ENCODE measurements around the gene CWF19L2. TPM values are rescaled to one million over a fixed set of nuclear protein-coding genes. Genes with fewer than 3 reads are reported as not detected.
"Not testable (repeated sequence)": the region's sequence is repeated elsewhere in the genome, so short reads cannot be mapped to it uniquely, and the experiment has no call there.

CWF19L2 gene
- 10.8 and 17.7 TPM in 2 replicates for total RNA-seq (2014; rRNA removed; shearing (Covaris generic))

GRCh38 chr11:107457558-107458271 is at the start of gene CWF19L2:
Gene CWF19L2 (minus strand): TSS chr11:107457825. CDS start chr11:107457816, 9 bp downstream.
- in situ Hi-C loops (cut with HindIII; ENCODE audit: low sequenced_read_pairs), result no loop called here
- DNase-seq (ENCODE audit: low spot score), result peak; percentile 96

- in situ Hi-C loops (cut with HindIII; ENCODE audit: low sequenced_read_pairs), result no loop called here
- peak; percentile 13 for DNase-seq (ENCODE audit: low spot score)
Measured at GRCh38 chr11:107505647-107506225, 48.1 kb upstream of the CWF19L2 start.

GRCh38 chr11:107504981-107505380 is 47.4 kb upstream of the CWF19L2 start:
- in situ Hi-C loops (cut with HindIII; ENCODE audit: low sequenced_read_pairs), result no loop called here
- DNase-seq (ENCODE audit: low spot score), result peak; percentile 35

GRCh38 chr11:107501713-107502112 is 44.1 kb upstream of the CWF19L2 start:
- no peak for DNase-seq (ENCODE audit: low spot score)
- in situ Hi-C loops (cut with HindIII; ENCODE audit: low sequenced_read_pairs), result no loop called here

GRCh38 chr11:107497371-107497770 is 39.7 kb upstream of the CWF19L2 start:
- in situ Hi-C loops (cut with HindIII; ENCODE audit: low sequenced_read_pairs); DNase-seq (ENCODE audit: low spot score): not testable (repeated sequence)

GRCh38 chr11:107496011-107496410 is 38.4 kb upstream of the CWF19L2 start:
- DNase-seq (ENCODE audit: low spot score), result no peak

GRCh38 chr11:107494055-107494454 is 36.4 kb upstream of the CWF19L2 start:
- no peak for DNase-seq (ENCODE audit: low spot score)
- in situ Hi-C loops (cut with HindIII; ENCODE audit: low sequenced_read_pairs), result no loop called here

More at GRCh38 chr11:107496011-107496410, 38.4 kb upstream of the CWF19L2 start:
- in situ Hi-C loops (cut with HindIII; ENCODE audit: low sequenced_read_pairs), result no loop called here

GRCh38 chr11:107493117-107493516 is 35.5 kb upstream of the CWF19L2 start:
- in situ Hi-C loops (cut with HindIII; ENCODE audit: low sequenced_read_pairs), result no loop called here
- DNase-seq (ENCODE audit: low spot score), result no peak

GRCh38 chr11:107490836-107491235 is 33.2 kb upstream of the CWF19L2 start:
- no peak for DNase-seq (ENCODE audit: low spot score)
- in situ Hi-C loops (cut with HindIII; ENCODE audit: low sequenced_read_pairs), result no loop called here

- in situ Hi-C loops (cut with HindIII; ENCODE audit: low sequenced_read_pairs), result no loop called here
- DNase-seq (ENCODE audit: low spot score), result no peak
Measured at GRCh38 chr11:107482234-107482633, 24.6 kb upstream of the CWF19L2 start.

GRCh38 chr11:107478922-107479321 is 21.3 kb upstream of the CWF19L2 start:
- in situ Hi-C loops (cut with HindIII; ENCODE audit: low sequenced_read_pairs), result no loop called here

GRCh38 chr11:107477820-107478219 is 20.2 kb upstream of the CWF19L2 start:
- no peak for DNase-seq (ENCODE audit: low spot score)
- in situ Hi-C loops (cut with HindIII; ENCODE audit: low sequenced_read_pairs), result no loop called here

More at GRCh38 chr11:107478922-107479321, 21.3 kb upstream of the CWF19L2 start:
- no peak for DNase-seq (ENCODE audit: low spot score)

GRCh38 chr11:107473792-107474191 is 16.2 kb upstream of the CWF19L2 start:
- in situ Hi-C loops (cut with HindIII; ENCODE audit: low sequenced_read_pairs), result no loop called here

GRCh38 chr11:107472966-107473365 is 15.3 kb upstream of the CWF19L2 start:
- in situ Hi-C loops (cut with HindIII; ENCODE audit: low sequenced_read_pairs), result no loop called here
- DNase-seq (ENCODE audit: low spot score), result no peak

More at GRCh38 chr11:107473792-107474191, 16.2 kb upstream of the CWF19L2 start:
- DNase-seq (ENCODE audit: low spot score), result no peak

GRCh38 chr11:107468596-107468995 is 11.0 kb upstream of the CWF19L2 start:
- in situ Hi-C loops (cut with HindIII; ENCODE audit: low sequenced_read_pairs), result no loop called here
- DNase-seq (ENCODE audit: low spot score), result no peak

- in situ Hi-C loops (cut with HindIII; ENCODE audit: low sequenced_read_pairs), result no loop called here
- DNase-seq (ENCODE audit: low spot score), result no peak
Measured at GRCh38 chr11:107467696-107468095, 10.1 kb upstream of the CWF19L2 start.

- DNase-seq (ENCODE audit: low spot score); in situ Hi-C loops (cut with HindIII; ENCODE audit: low sequenced_read_pairs): not testable (repeated sequence)
Measured at GRCh38 chr11:107466275-107466866, 8.7 kb upstream of the CWF19L2 start.

- DNase-seq (ENCODE audit: low spot score), result no peak
- in situ Hi-C loops (cut with HindIII; ENCODE audit: low sequenced_read_pairs), result no loop called here
Measured at GRCh38 chr11:107457205-107457557, 444 bp downstream of the CWF19L2 start.

GRCh38 chr11:107453594-107454286 is 3.9 kb downstream of the CWF19L2 start:
- in situ Hi-C loops (cut with HindIII; ENCODE audit: low sequenced_read_pairs), result no loop called here
- DNase-seq (ENCODE audit: low spot score), result no peak

Data from G401 (cell line).